ENCODE data around the gene HUS1. TPM values are rescaled to one million over a fixed set of nuclear protein-coding genes. Genes with fewer than 3 reads are reported as not detected.

The HUS1 gene
- total and polyA plus RNA-seq, 2 of the 4 experiments (the other 2 are of a cell fraction): 16.2 to 18.3 TPM

- no peak overlapping the region for H3K27ac ChIP-seq (ENCODE audit: insufficient read depth, low read length)
- TF ChIP-seq MAZ (IDR thresholded peaks at IDR 0.05; ENCODE audit: borderline replicate concordance, low read depth, low read length): no peak
These were observed 392 bp upstream of the HUS1 start for GRCh38 chr7:47979832-47980181.

More at GRCh38 chr7:47979832-47980181, 392 bp upstream of the HUS1 start:
- peaks cover 2% of the 10 kb centered on the region; the same call in 1 of the 2 replicates for H3K27me3 ChIP-seq (ENCODE audit: control insufficient read depth, insufficient read depth, low read length)
- H3K23ac ChIP-seq (ENCODE audit: low read depth, low read length): no peak overlapping the region
- H3K9me1 ChIP-seq (ENCODE audit: insufficient read depth, low read length): no peaks in the 10 kb centered on the region
- H3K56ac ChIP-seq (ENCODE audit: extremely low read depth, insufficient read depth, low read length): no peak overlapping the region
- DNase-seq (no peak), ATAC-seq (ENCODE audit: low read depth) (no peak)
- H3K9me3 ChIP-seq (ENCODE audit: control insufficient read depth, insufficient read depth, low read length): no peaks in the 10 kb centered on the region
- ChIA-PET POLR2A (ENCODE audit: unreplicated experiment) (no interaction called here), CTCF (no interaction called here)
- H3K4me2 ChIP-seq (ENCODE audit: low read depth, low read length): peak overlapping the region; percentile 62
- no TSS peak for BruUV-seq (replicated peaks)
- intact Hi-C loops (cut with micrococcal nuclease) (loop anchor here (1.0 kb wide), 1 partner anchor 108 kb away; no protein-coding TSS in a partner anchor), in situ Hi-C loops (cut with MboI; ENCODE audit: low sequenced_read_pairs) (loop anchor here (10.0 kb wide), 1 partner anchor 115 kb away; no protein-coding TSS in a partner anchor), dilution Hi-C loops (cut with HindIII; ENCODE audit: low sequenced_read_pairs, unreplicated experiment) (loop anchor here (25.0 kb wide), 1 partner anchor 132 kb away; no protein-coding TSS in a partner anchor)
- peak overlapping the region; percentile 87 for H2AK9ac ChIP-seq (replicated peaks; ENCODE audit: low read depth, low read length, poor library complexity)
- H3K79me1 ChIP-seq (ENCODE audit: low read depth in 1 of 2, low read length in 2 of 2): peaks cover 21 to 28% of the 10 kb centered on the region in 2 experiments
- no peak overlapping the region for H2BK15ac ChIP-seq (ENCODE audit: low read depth, low read length)
- H4K91ac ChIP-seq (ENCODE audit: insufficient read depth, low read depth, low read length): no peak overlapping the region
- H3K9ac ChIP-seq (ENCODE audit: low read depth, low read length): no peak overlapping the region
- no peaks in the 10 kb centered on the region for H4K20me1 ChIP-seq (ENCODE audit: insufficient read depth, low read length)
- H3K4ac ChIP-seq (ENCODE audit: low read depth, low read length): no peak overlapping the region
- no peak overlapping the region for H2BK120ac ChIP-seq (ENCODE audit: low read depth, low read length)
- no peak overlapping the region for H3K18ac ChIP-seq (ENCODE audit: low read depth, low read length)
- H2BK5ac ChIP-seq (ENCODE audit: low read depth, low read length, poor library complexity, severe bottlenecking): no peak overlapping the region
- H3K14ac ChIP-seq (replicated peaks; ENCODE audit: low read depth, low read length): no peak overlapping the region
- H2AK5ac ChIP-seq (ENCODE audit: low read depth, low read length): no peak overlapping the region
- peak overlapping the region; percentile 84 for H3K4me3 ChIP-seq (ENCODE audit: insufficient read depth, low read depth, low read length)
- H4K5ac ChIP-seq (ENCODE audit: low read depth, low read length): peak overlapping the region; percentile 47; the same call in 1 of the 2 replicates
- no peak overlapping the region for H2BK20ac ChIP-seq (ENCODE audit: low read depth, low read length)
- H2AFZ ChIP-seq (replicated peaks; ENCODE audit: low read length, poor library complexity): peak overlapping the region; percentile 96
- H4K8ac ChIP-seq (ENCODE audit: low read depth in 2 of 2, low read length in 2 of 2): peak overlapping the region; percentile 87 to 88
- H3K36me3 ChIP-seq (ENCODE audit: control insufficient read depth, insufficient read depth, low read length): peaks cover 19% of the 10 kb centered on the region
- H3K4me1 ChIP-seq (ENCODE audit: control insufficient read depth, insufficient read depth, low read length): peaks cover 3% of the 10 kb centered on the region
- no CpG with 5 or more reads among the region's 7 CpGs for WGBS, 2 experiments (ENCODE audit: extremely low coverage in 2 of 2, insufficient read length in 1 of 2)
